T-cell (primary cell): ENCODE measurements around the gene CREB3L2. TPM values are rescaled to one million over a fixed set of nuclear protein-coding genes. Genes with fewer than 3 reads are reported as not detected.

Experiments used
- ATAC-seq, 4 experiments: fragments of 200-7000 bp in 3 of 4; fragments of 150-1000 bp in 1 of 4; cut with Tn5 transposase; replicated peaks in 1 of 4; 1 replicate in 3 of 4; 2 replicates in 1 of 4; pipeline ENCODE4 v1.10.0; 2021; ENCODE audit warnings: moderate library complexity in 3 of 4, mild to moderate bottlenecking in 2 of 4, moderate number of reproducible peaks in 1 of 4
- CTCF ChIA-PET, 2 donors: fragments of 300-600 bp; sonication (Branson Sonifier 250); formaldehyde crosslinking; loops; one replicate each; lab custom pipeline; 2022; ENCODE audit warnings: antibody characterized with exemption in 2 of 2; lab: Charles Lee
- POLR2A ChIA-PET, 2 donors: fragments of 300-600 bp; sonication (Branson Sonifier 250); formaldehyde crosslinking; loops; one replicate each; lab custom pipeline; 2022; ENCODE audit warnings: antibody characterized with exemption in 2 of 2; lab: Charles Lee
- DNase-seq, 35 experiments: peaks; one replicate each; pipeline versions ENCODE4 v3.0.0 to v3.0.0-alpha.2; 2013 to 2023
- H3K27ac ChIP-seq: one replicate; pipeline ENCODE4 v1.5.1; 2013; ENCODE audit warnings: low read length
- H3K27me3 ChIP-seq, 2 experiments: replicated peaks in 1 of 2; 1 replicate in 1 of 2; 2 replicates in 1 of 2; pipeline versions ENCODE4 v1.6.1 to v1.7.0; 2013; ENCODE audit warnings: low read length in 1 of 2, mixed read lengths in 1 of 2; ENCODE audit not compliant: control insufficient read depth in 2 of 2, insufficient read depth in 2 of 2; ENCODE audit errors: extremely low read depth in 1 of 2
- H3K36me3 ChIP-seq, 2 donors: 1 replicate in 1 of 2; 2 replicates in 1 of 2; pipeline versions ENCODE4 v1.6.1 to v1.7.0; 2013; ENCODE audit warnings: low read length in 1 of 2; ENCODE audit not compliant: control insufficient read depth in 2 of 2, insufficient read depth in 1 of 2; ENCODE audit errors: extremely low read depth in 1 of 2
- H3K4me1 ChIP-seq, 2 experiments: 1 replicate in 1 of 2; 2 replicates in 1 of 2; pipeline versions ENCODE4 v1.6.1 to v1.7.0; 2013; ENCODE audit warnings: low read length in 2 of 2, mixed read lengths in 1 of 2; ENCODE audit not compliant: insufficient read depth in 2 of 2, control insufficient read depth in 1 of 2; ENCODE audit errors: extremely low read depth in 1 of 2
- H3K4me3 ChIP-seq, 2 donors: 1 replicate in 1 of 2; 2 replicates in 1 of 2; pipeline versions ENCODE4 v1.5.1 to v1.7.0; 2013; ENCODE audit warnings: mild to moderate bottlenecking in 2 of 2, low read length in 1 of 2, moderate library complexity in 1 of 2; ENCODE audit not compliant: control insufficient read depth in 1 of 2; ENCODE audit errors: extremely low read depth in 1 of 2
- H3K9me3 ChIP-seq: 2 replicates; pipeline ENCODE4 v1.7.0; 2013
- H3K27ac Mint-ChIP-seq, 2 donors: one replicate each; pipeline ENCODE4 v1.8.0; 2020 to 2021; ENCODE audit warnings: mild to moderate bottlenecking in 2 of 2, mixed read lengths in 2 of 2
- H3K27me3 Mint-ChIP-seq, 2 donors: one replicate each; pipeline ENCODE4 v1.8.0; 2021 to 2022; ENCODE audit warnings: mixed read lengths in 2 of 2
- H3K36me3 Mint-ChIP-seq: one replicate; pipeline ENCODE4 v1.8.0; 2021; ENCODE audit warnings: mixed read lengths
- H3K4me1 Mint-ChIP-seq, 3 donors: one replicate each; pipeline ENCODE4 v1.8.0; 2020 to 2022; ENCODE audit warnings: mixed read lengths in 3 of 3, mild to moderate bottlenecking in 1 of 3
- H3K4me3 Mint-ChIP-seq, 3 donors: one replicate each; pipeline ENCODE4 v1.8.0; 2020 to 2022; ENCODE audit warnings: mild to moderate bottlenecking in 3 of 3, mixed read lengths in 3 of 3, moderate library complexity in 3 of 3
- H3K9me3 Mint-ChIP-seq, 3 donors: one replicate each; pipeline ENCODE4 v1.8.0; 2020 to 2022; ENCODE audit warnings: mixed read lengths in 3 of 3
- WGBS: methylation state at CpG from one replicate; pipeline ENCODE4 v1.1.5; 2013; ENCODE audit warnings: missing lambda C conversion rate; ENCODE audit not compliant: insufficient coverage; 5-methylcytosine and 5-hydroxymethylcytosine counted together
- total RNA-seq, 35 experiments: library from RNA in 6 of 35; stranded (reverse) in 6 of 35; fragments of 120-200 nt in 1 of 35; gene quantifications; one replicate each; pipeline versions ENCODE4 v1.2.1 to v1.2.4 and lab custom pipeline; 2013 to 2026

Gene CREB3L2
- total RNA-seq, 5 donors from 2014 or later (not counting 1 experiment from before 2014, with no cell fraction given), result 21.1 to 40.8 (median 28.9) TPM

GRCh38 chr7:137950967-137951366, 50.9 kb downstream of the CREB3L2 start:
- ATAC-seq, result no peak
- Histone ChIP-seq H3K4me3 (no peak overlapping the region), H3K27ac (no peak overlapping the region), H3K27me3 (no peaks in the 10 kb centered on the region), H3K9me3 (no peaks in the 10 kb centered on the region), H3K36me3 (no peaks in the 10 kb centered on the region), H3K4me1 (no peaks in the 10 kb centered on the region)
- no peaks in the 10 kb centered on the region for H3K9me3 Mint-ChIP-seq
- no peak overlapping the region for H3K4me3 Mint-ChIP-seq
- H3K27me3 Mint-ChIP-seq, result no peaks in the 10 kb centered on the region
- 100% methylated on average over 3 of the region's 7 CpGs for WGBS
- peaks cover 30% of the 10 kb centered on the region for H3K36me3 Mint-ChIP-seq
- ChIA-PET CTCF (interaction anchor here in 1 of 2 donors (0.7 to 1.3 kb wide), 2 partner anchors 22 to 47 kb away, joined by 3 read pairs; no protein-coding TSS in a partner anchor), POLR2A (no interaction called here)
- H3K4me1 Mint-ChIP-seq, result peaks cover 0 to 19% (median 11%) of the 10 kb centered on the region in 3 donors
- no peak for DNase-seq
- H3K27ac Mint-ChIP-seq, result no peak overlapping the region

- no peak for ATAC-seq
- no peaks in the 10 kb centered on the region for H3K9me3 Mint-ChIP-seq
- H3K4me3 Mint-ChIP-seq, result no peak overlapping the region
- Histone ChIP-seq H3K36me3 (no peaks in the 10 kb centered on the region), H3K27ac (no peak overlapping the region), H3K4me3 (no peak overlapping the region), H3K9me3 (no peaks in the 10 kb centered on the region), H3K4me1 (no peaks in the 10 kb centered on the region), H3K27me3 (no peaks in the 10 kb centered on the region)
- H3K27ac Mint-ChIP-seq, result no peak overlapping the region
- H3K36me3 Mint-ChIP-seq, result peaks cover 24% of the 10 kb centered on the region
- CTCF ChIA-PET, result interaction anchor here (0.5 to 0.7 kb wide), 2 partner anchors 21 to 45 kb away, joined by 3 to 5 read pairs; no protein-coding TSS in a partner anchor
- H3K4me1 Mint-ChIP-seq, result peaks cover 0 to 19% (median 11%) of the 10 kb centered on the region in 3 donors
- WGBS, result no CpG with 5 or more reads among the region's 4 CpGs
- no peak for DNase-seq
- no peaks in the 10 kb centered on the region for H3K27me3 Mint-ChIP-seq
- POLR2A ChIA-PET, result no interaction called here
These were observed 51.6 kb downstream of the CREB3L2 start for GRCh38 chr7:137950263-137950621.

GRCh38 chr7:137949416-137950262, 52.2 kb downstream of the CREB3L2 start:
- Histone ChIP-seq H3K9me3 (no peaks in the 10 kb centered on the region), H3K27me3 (no peaks in the 10 kb centered on the region), H3K4me3 (no peak overlapping the region), H3K36me3 (no peaks in the 10 kb centered on the region), H3K4me1 (no peaks in the 10 kb centered on the region), H3K27ac (no peak overlapping the region)
- no peak overlapping the region for H3K27ac Mint-ChIP-seq
- peaks cover 24% of the 10 kb centered on the region for H3K36me3 Mint-ChIP-seq
- WGBS, result 100% methylated on average over 2 of the region's 6 CpGs
- POLR2A ChIA-PET, result no interaction called here
- H3K27me3 Mint-ChIP-seq, result no peaks in the 10 kb centered on the region
- no peak for ATAC-seq
- no peak for DNase-seq
- H3K4me3 Mint-ChIP-seq, result no peak overlapping the region
- H3K9me3 Mint-ChIP-seq, result no peaks in the 10 kb centered on the region
- H3K4me1 Mint-ChIP-seq, result peaks cover 0 to 19% (median 11%) of the 10 kb centered on the region in 3 donors
- CTCF ChIA-PET, result no interaction called here

GRCh38 chr7:137948845-137949330, 53.0 kb downstream of the CREB3L2 start:
- Mint-ChIP-seq H3K27ac (no peak overlapping the region), H3K9me3 (no peaks in the 10 kb centered on the region), H3K27me3 (no peaks in the 10 kb centered on the region), H3K4me3 (no peak overlapping the region), H3K36me3 (peaks cover 24% of the 10 kb centered on the region), H3K4me1 (peaks cover 0 to 19% (median 11%) of the 10 kb centered on the region in 3 donors)
- Histone ChIP-seq H3K27me3 (no peaks in the 10 kb centered on the region), H3K36me3 (no peaks in the 10 kb centered on the region), H3K4me1 (no peaks in the 10 kb centered on the region), H3K27ac (no peak overlapping the region), H3K4me3 (no peak overlapping the region), H3K9me3 (no peaks in the 10 kb centered on the region)
- ChIA-PET CTCF (no interaction called here), POLR2A (interaction anchor here in 1 of 2 donors (0.5 kb wide), 1 partner anchor 43 kb away, joined by 3 read pairs; no protein-coding TSS in a partner anchor)
- 100% methylated on average over 5 of the region's 6 CpGs for WGBS
- no peak for ATAC-seq
- no peak for DNase-seq

- ATAC-seq, result no peak
- H3K27me3 ChIP-seq, result no peaks in the 10 kb centered on the region
- Mint-ChIP-seq H3K4me1 (peaks cover 0 to 19% (median 11%) of the 10 kb centered on the region in 3 donors), H3K36me3 (peaks cover 21% of the 10 kb centered on the region), H3K27me3 (no peaks in the 10 kb centered on the region), H3K27ac (no peak overlapping the region), H3K9me3 (no peaks in the 10 kb centered on the region), H3K4me3 (no peak overlapping the region)
- POLR2A ChIA-PET, result interaction anchor here in 1 of 2 donors (0.5 kb wide), 1 partner anchor 43 kb away, joined by 3 read pairs; no protein-coding TSS in a partner anchor
- 100% methylated on average over 1 of the region's 5 CpGs for WGBS
- CTCF ChIA-PET, result no interaction called here
- H3K36me3 ChIP-seq, result no peaks in the 10 kb centered on the region
- no peak for DNase-seq
- H3K4me1 ChIP-seq, result no peaks in the 10 kb centered on the region
- H3K27ac ChIP-seq, result no peak overlapping the region
- H3K9me3 ChIP-seq, result no peaks in the 10 kb centered on the region
- H3K4me3 ChIP-seq, result no peak overlapping the region
These were observed 53.6 kb downstream of the CREB3L2 start for GRCh38 chr7:137948083-137948844.

GRCh38 chr7:137947046-137947445, 54.8 kb downstream of the CREB3L2 start:
- Histone ChIP-seq H3K27ac (no peak overlapping the region), H3K4me1 (no peaks in the 10 kb centered on the region), H3K4me3 (no peak overlapping the region), H3K9me3 (no peaks in the 10 kb centered on the region), H3K27me3 (no peaks in the 10 kb centered on the region), H3K36me3 (no peaks in the 10 kb centered on the region)
- Mint-ChIP-seq H3K4me3 (no peak overlapping the region), H3K27me3 (no peaks in the 10 kb centered on the region), H3K4me1 (peaks cover 0 to 19% (median 11%) of the 10 kb centered on the region in 3 donors), H3K36me3 (peaks cover 21% of the 10 kb centered on the region), H3K27ac (no peak overlapping the region), H3K9me3 (no peaks in the 10 kb centered on the region)
- DNase-seq (no peak), ATAC-seq (no peak)
- POLR2A ChIA-PET, result no interaction called here
- CTCF ChIA-PET, result interaction anchor here (0.6 to 1.4 kb wide), 2 partner anchors 43 to 958 kb away, joined by 3 to 4 read pairs; no protein-coding TSS in a partner anchor
- WGBS, result 100% methylated on average over 2 of the region's 7 CpGs
